Fibroblast of lung (primary cell): Measurements from ENCODE around the gene SUZ12.

Source experiments
- EZH2 ChIP-seq: IDR thresholded peaks from 2 replicates; pipeline ENCODE4 v1.5.1; 2012; ENCODE audit warnings: low read length, control low read depth, mild to moderate bottlenecking; ENCODE audit errors: missing control alignments
- TF ChIP-seq, protein P1 (sequence below), 2 donors: IDR thresholded peaks in 1 of 2; conservative IDR thresholded peaks in 1 of 2; 1 replicate in 1 of 2; 2 replicates in 1 of 2; pipeline ENCODE4 v1.5.1; 2011 to 2012; ENCODE audit warnings: low read length in 2 of 2, control low read depth in 1 of 2, inconsistent platforms in 1 of 2, low read depth in 1 of 2, mild to moderate bottlenecking in 1 of 2

DNA sequence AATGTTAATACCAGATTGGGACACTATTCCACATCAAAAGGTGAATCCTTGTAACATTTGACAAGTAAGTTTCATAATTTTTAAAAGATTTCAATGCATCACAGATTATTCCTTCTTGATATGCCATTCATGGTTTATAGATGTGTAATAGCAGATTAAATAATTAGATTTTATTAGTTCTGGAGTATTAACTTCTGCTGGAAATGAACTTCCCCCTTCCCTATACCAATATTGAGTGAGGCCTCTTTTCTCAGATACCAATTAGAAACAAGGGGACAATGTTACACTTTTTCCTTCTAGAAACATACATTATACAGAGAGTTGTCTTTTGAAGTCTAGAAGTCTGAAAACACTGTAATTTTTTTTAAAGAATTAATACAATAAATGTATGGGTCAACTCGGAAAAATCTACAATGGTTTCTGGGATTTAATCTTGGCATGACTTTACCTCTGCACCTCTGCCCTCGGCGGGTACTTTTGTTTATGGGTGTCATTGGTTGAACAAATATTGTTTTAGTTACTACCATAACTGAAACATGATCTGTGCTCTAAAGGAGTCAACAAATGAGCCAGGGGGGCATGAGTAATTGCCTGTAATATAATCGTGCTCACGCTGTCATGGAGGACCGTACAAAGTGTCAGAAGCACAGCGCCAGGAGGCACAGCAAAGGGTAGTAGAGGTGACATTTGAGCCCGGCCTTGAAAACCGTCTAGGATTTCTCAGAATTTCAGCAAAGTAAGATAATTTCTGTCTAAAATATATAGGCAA is 78.6 kb downstream of the SUZ12 start:
- TF ChIP-seq, protein P1, sequence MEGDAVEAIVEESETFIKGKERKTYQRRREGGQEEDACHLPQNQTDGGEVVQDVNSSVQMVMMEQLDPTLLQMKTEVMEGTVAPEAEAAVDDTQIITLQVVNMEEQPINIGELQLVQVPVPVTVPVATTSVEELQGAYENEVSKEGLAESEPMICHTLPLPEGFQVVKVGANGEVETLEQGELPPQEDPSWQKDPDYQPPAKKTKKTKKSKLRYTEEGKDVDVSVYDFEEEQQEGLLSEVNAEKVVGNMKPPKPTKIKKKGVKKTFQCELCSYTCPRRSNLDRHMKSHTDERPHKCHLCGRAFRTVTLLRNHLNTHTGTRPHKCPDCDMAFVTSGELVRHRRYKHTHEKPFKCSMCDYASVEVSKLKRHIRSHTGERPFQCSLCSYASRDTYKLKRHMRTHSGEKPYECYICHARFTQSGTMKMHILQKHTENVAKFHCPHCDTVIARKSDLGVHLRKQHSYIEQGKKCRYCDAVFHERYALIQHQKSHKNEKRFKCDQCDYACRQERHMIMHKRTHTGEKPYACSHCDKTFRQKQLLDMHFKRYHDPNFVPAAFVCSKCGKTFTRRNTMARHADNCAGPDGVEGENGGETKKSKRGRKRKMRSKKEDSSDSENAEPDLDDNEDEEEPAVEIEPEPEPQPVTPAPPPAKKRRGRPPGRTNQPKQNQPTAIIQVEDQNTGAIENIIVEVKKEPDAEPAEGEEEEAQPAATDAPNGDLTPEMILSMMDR (conservative IDR thresholded peaks at IDR 0.05 in 1 of 2, IDR thresholded peaks at IDR 0.05 in 1 of 2; ENCODE audit: low read depth in 1 of 2, low read length in 2 of 2) = no peak
- TF ChIP-seq EZH2 = no peak
